RPMI7951 (cell line): ENCODE results near the gene PRIM2. TPM values are rescaled to one million over a fixed set of nuclear protein-coding genes. Genes with fewer than 3 reads are reported as not detected.
"Not testable (repeated sequence)": the region's sequence is repeated elsewhere in the genome, so short reads cannot be mapped to it uniquely, and the experiment has no call there.

Experiments used
- DNase-seq: peaks from one replicate; pipeline ENCODE4 v3.0.0-alpha.2; 2012; ENCODE audit warnings: low read depth
- total RNA-seq: library from RNA; depleted of rRNA; stranded (reverse); fragments of >200 nt; shearing (Covaris generic); gene quantifications from 2 replicates; pipeline ENCODE4 v1.2.3, GENCODE V29; 2014

Gene PRIM2
- total RNA-seq, 1 experiment from 2014 or later, result 60.8 TPM

DNA sequence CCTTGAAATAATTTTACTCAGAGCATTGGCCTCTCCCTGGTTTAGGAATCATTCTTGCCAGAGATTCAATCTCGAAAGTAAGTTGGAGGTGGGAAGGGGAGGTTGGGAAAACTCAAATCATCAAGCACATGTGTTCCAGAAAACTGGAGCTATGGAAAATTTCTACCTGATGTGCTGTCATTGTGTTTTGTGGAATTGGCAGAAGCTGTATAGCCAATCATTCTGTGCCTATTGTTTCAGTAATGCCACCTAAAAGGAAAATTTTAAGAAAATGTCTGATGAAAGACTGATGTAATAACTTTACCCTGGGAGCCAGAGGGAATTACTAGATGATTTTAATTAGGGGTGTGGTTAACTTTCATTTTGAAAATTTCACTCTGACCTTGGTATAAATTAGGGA is 187.8 kb downstream of the PRIM2 start:
- DNase-seq, result not testable (repeated sequence)

DNA sequence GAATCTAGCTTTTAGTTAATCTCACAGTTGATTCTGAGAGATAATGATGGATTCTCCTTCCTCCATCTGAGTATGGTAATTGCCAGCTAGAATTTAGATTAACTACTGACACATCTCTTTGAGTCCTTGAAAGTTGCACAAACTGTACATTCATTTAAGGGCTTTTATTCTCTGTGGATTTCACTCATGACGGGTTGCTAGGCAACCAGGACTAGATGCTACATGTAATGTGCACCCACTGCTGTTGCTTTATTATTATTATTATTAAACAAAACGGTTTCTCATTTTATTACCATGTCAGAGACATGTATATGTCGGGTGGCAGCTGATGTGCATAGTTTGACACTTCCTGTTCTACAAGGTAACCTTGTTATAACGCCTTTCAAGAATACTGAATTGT is 193.0 kb downstream of the PRIM2 start:
- DNase-seq, result not testable (repeated sequence)

DNA sequence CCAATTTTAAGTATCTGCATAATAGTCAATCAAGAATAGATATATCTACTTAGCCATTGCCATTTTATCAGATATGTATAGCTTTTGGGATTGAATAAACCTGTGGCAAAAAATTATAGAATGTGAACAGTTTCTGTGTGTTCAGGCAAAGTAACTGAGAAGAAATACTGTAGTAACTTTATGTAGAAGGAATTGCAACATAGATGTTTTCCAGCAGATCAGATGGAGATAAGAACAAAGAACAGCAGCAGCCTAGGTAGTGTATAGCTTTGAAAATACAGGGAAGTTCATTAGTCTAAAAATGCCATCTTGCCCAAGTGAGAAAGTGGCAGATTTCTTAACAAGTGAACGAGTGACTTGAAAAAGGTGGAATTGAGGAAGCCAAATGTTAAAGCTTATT is 197.7 kb downstream of the PRIM2 start:
- not testable (repeated sequence) for DNase-seq

DNA sequence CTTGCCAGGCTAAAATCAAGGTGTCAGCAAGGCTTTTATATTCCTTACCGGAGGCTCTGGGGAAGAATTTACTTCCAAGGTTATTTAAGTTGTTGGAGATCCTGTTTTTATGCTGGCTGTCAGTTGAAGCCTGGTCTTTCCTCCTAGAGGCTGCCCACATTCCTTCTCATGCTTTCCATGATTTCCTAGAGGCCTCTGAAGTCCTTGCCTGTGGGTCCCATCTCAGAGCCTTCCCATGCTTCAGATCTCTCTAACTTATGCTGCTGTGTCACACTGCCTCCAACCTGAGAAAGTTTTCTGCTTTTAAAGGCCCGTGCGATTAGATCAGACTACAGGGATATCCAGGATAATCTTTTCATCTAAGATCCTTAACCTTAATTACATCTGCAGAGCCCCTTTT is 198.4 kb downstream of the PRIM2 start:
- not testable (repeated sequence) for DNase-seq

DNA sequence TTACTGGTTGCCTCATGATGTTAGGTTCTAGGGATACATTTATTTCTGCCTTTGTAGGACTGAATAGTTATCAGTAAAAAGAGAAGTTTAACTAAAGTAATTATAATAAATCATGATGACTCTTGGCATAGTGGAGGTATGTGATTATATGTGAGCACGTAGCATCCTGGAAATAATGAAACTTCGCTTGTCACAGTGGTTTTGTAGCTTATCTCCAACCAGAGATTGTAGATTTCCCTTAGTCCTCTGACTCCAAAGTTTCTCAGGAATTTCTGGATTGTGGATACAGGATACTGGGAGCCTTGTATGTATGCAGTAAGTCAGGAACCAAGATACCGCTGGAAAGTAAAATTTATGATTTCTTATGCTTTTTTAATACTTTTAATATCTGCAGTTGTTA is 199.3 kb downstream of the PRIM2 start:
- not testable (repeated sequence) for DNase-seq

DNA sequence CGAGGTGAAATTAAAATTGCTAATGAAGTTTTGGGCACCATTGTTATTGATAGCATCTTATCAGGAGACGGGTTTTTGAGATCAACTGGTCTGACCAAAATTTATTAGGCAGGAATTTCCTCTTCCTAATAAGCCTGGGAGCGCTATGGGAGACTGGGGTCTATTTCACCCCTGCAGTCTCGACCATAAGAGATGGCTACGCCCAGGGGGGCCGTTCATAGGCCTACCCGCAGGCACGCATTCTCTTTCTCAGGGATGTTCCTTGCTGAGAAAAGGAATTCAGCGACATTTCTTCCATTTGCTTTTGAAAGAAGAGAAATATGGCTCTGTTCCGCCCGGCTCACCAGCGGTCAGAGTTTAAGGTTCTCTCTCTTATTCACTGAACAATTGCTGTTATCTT is 201.8 kb downstream of the PRIM2 start:
- not testable (repeated sequence) for DNase-seq

DNA sequence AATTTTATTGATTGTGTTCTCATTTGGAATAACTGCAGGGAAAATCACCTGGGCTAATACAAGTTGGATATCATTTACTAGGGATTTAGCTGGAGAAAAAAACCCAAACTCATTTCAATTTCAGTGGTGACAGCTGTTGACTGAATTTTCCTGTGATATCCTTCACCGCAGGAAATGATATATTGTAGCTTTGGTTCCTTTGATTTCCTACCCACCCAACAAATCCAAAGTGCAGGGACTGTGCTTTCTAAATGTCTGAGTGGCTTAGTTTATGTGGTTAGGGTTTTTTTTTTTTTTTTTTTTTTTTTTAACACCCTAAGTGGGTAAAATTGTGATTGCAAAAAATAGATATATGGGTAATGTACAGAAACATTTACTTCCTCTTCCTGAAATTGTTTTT is 203.7 kb downstream of the PRIM2 start:
- not testable (repeated sequence) for DNase-seq

DNA sequence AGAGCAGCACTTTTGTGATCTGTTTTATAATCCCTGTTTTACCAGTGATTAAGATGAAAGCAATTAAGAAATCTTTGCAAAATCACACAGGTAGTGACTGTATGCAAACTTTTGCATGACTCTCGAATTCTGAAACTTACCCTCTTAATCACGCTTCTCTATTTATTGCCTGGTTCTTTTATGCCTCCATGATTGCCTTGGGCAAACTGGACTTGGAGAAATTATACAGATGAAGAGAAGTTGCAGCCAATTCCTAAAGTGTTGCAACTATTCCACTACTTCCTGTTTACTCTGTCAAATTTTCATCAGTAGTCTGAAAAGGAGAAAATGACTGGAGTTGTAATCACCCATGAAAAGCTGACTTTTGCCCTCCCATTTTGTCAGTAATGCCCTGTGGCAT is 205.8 kb downstream of the PRIM2 start:
- peak; percentile 14 for DNase-seq

DNA sequence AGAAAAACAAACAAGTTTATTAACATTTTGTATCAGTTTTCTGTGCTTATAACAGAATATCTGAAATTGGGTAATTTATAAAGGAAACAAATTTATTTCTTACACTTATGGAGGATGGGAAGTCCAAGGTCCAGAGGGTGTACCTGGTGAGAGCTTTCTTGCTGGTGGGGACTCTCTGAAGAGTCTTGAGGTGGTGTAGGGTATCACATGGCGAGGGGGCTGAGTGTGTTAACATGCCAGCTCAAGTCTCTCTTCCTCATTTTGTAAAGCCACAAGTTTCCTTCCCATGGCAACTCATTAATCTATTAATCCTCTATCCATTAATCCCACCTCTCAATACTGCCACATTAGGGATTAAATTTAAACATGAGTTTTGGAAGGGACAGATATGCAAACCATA is 212.3 kb downstream of the PRIM2 start:
- not testable (repeated sequence) for DNase-seq

DNA sequence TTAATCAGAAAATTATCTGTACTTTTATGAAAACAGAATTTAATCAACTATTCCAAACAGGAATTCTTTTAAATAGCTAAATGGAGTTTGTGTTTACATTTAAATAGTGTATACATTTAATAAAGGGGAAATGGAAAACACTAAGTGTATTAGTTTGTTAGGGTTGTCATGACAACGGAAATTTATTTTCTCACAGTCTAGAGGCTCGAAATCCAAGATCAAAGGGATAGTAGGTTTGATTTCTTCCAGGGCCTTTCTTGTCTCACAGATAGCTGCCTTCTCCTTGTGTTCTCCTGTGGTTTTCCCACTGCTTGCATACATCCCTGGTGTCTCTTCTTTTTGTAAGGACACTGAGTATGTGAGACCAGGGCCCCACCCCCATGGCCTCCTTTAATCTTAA is 215.2 kb downstream of the PRIM2 start:
- DNase-seq, result not testable (repeated sequence)

DNA sequence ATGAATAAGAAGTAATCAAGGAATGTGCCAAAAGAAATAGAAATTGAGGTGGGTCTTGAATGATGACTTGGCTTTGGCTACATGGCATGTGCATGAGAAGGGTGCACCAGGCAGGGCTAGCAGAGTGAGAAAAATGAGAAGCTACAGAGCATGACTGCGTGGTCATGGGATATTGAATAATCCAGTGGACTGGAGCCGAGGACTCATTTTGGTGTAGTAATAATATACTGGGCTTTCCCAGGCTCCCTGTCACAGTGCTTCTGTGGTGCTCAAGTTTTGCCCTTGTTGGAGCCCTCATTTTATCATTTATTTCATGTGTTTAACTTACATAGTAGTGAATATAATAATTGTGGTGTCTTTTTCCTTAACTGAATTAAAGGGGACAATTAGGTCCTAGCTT is 217.7 kb downstream of the PRIM2 start:
- DNase-seq, result not testable (repeated sequence)

DNA sequence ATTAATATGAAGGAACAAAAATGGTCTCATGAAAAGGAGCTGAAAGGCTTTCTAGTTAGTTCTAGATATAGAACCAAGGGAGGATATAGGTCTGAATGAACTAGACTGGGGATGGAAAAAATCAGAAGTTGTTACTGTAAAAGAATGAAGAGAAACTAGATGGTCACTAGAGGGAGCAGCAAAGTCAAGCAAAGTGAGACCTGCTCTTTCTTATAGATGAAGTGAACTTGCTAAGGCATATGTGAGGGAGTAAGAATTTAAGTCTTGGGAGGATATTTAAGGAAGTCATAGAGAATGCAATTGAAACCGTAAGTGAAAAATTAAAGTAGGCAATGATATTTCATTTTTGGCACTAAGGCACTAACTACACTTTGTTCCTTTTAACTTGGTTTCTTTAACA is 218.6 kb downstream of the PRIM2 start:
- DNase-seq, result peak; percentile 22

DNA sequence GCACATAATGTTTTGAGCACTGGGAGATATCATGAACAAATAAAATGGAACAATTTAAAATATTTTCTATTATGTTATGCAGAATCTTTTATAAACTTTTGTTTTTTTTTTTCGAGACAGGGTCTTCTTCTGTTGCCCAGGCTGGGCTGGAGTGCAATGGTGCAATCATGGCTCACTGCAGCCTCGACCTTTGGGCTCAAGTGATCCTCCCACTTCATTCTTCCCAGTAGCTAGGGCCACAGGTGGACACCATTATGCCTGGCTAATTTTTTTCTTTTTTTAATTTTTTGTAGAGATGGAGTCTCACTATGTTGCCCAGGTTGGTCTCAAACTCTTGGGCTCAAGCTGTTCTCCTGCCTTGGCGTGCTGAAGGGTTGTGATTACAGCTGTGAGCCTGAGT is 220.5 kb downstream of the PRIM2 start:
- DNase-seq, result not testable (repeated sequence)

DNA sequence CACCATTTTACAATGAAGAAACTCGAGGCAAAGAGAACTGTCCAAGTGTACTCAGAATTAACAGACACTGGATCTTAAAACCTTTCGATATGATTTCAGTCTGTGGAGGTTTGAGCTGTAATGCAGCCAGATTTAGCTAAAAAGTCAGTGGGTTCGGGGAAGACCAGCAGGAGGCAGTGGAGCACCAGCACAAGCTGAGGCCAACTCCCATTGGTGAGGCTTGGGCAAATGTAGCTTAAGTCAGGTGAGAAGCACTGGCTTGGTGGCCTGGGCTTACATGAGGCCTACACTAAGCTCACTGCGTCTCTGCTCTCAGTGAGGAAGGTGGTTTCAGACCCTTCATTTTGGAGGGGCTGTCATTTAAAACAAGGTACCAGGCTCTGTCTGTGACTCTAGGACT is 234.5 kb downstream of the PRIM2 start:
- DNase-seq, result not testable (repeated sequence)

DNA sequence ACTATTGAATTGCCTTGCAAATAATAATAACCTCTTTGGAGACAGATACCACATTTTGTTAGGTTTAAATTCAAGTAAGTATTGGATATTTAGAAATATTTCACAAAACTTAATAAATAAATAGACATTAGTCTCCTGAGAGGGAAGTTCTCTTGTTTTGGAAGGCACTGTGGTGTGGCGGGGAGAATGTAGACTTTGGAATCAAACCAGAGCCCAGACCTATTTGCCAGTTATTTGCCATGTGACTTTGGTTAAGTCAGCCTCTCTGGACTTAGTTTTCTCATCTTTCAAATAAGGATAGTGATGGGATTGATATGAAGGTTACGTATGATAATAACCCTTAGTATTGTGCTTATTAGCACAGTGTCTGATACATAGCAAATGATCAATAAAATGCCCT is 240.4 kb downstream of the PRIM2 start:
- not testable (repeated sequence) for DNase-seq

DNA sequence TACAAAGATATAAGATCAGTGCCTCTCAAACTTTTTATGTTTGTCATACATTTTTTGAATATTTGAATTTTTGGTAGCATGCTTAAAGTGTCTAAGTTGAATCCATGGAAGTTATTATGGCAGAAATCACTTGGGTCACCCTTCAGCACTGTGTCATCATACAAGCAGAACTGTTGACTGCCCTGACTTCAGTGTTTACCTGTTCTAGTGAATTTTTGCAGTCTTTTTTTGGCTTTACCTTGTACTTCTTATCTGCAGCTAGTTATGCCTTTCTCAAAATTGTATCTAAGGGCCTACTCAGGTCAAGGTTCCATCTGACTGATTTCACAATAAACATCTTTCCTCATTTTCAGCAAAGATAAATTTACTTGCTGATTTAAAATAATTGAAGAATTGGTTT is 241.7 kb downstream of the PRIM2 start:
- not testable (repeated sequence) for DNase-seq

DNA sequence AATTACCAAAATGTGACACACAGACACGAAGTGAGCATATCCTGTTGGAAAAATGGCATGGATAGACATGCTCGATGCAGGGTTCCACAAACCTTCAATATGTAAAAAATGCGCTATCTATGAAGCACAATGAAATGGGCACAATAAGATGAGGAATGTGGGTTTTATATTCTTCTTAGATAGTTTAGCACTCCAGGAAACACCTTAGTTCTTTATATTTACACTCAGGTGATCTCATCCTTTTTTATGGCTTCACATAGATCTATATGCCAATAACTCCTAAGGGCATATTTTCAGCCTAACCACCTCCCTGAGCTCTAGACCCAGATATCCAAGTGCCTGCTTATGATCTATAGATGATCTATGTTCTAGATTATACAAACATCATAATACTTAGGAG is 244.8 kb downstream of the PRIM2 start:
- not testable (repeated sequence) for DNase-seq

DNA sequence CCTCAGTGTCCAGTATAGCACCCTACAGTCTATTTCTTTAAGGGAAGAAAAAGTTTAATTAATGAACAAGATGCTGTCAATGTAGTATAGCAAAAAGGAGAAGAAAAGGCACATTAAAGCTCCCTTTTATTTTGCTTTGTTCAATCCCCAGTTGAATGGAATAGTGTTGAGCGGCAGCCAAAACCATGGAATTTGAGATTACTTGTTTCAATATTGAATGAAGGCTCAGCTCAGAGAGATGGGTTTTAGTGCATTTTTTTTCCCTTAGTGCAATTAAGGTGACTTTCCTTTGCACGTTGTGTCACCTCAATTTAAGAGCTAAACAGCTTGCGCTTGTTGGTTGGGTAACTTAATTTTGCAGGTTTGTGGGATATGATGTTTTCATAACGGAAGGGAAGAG is 254.7 kb downstream of the PRIM2 start:
- not testable (repeated sequence) for DNase-seq

DNA sequence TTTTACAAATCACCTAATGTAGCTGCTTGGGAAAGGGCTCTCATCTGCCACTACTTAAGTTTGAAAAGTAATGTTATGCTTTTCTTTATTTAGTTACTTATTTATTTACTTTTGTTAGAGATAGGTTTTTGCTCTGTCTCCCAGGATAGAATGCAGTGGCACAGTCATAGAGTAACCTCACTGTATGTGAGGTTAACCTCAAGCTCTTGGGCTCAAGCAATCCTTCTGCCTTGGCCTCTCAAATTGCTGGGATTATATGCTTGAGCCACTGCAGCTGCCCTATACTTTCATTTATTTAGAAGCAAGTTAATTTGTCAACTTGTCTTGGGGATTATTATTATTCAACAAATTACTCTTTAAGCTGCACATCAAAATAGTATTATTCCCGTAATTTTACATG is 255.4 kb downstream of the PRIM2 start:
- not testable (repeated sequence) for DNase-seq

DNA sequence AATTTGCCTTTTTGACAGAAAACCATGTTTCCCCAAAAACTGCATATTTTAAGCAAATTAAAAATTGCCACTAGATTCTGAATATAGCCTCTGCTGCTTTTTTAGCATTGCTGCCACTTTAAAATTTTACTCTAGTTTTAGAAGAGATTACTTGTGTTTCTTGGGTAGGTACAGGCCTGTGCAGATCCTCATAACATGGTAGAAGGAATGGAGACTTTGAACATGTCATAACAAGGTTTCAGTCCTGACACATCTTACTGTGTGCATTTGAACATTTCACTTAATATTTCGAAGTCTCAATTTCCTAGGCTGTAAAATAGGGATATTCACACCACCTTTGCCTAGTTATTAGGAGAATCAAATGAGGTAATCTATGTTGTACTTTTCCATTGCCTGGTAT is 259.6 kb downstream of the PRIM2 start:
- not testable (repeated sequence) for DNase-seq

DNA sequence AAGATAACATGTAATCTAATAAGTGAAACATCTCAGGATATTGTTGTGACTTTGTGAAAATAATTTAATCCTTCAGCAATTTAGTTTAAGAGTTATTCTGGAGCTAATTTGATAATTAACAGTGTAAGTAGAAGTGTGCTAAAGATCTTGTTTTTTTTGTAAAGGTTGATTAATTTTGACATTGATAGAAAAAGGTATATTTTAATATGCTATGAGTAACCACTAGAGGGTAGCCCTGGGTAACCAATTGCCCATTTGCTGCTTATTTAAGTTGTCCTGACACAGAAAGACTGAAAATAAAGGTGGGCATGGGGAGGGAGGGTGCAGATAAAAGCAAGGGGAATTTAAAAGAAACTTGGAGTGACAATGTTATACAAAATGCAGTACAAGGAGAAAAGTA is 262.1 kb downstream of the PRIM2 start:
- DNase-seq, result not testable (repeated sequence)

DNA sequence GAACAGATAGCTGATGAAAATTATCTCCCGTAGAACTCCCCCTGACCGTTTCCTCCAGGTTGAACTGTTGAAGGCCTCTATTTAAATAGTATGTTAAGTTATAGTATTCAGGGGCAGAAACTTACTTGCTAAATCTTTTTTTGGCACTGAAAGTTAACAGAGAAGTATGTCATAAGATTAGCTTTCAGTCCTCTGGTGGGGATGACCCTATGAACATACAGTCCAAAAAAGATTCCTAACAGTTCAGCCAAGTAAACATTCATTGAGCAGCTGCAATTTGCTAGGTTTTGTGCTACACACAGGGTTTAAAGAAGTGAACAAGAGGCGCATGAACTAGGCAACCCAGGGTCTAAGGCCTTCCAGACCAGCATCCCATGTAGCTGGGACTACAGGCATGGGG is 264.2 kb downstream of the PRIM2 start:
- not testable (repeated sequence) for DNase-seq

DNA sequence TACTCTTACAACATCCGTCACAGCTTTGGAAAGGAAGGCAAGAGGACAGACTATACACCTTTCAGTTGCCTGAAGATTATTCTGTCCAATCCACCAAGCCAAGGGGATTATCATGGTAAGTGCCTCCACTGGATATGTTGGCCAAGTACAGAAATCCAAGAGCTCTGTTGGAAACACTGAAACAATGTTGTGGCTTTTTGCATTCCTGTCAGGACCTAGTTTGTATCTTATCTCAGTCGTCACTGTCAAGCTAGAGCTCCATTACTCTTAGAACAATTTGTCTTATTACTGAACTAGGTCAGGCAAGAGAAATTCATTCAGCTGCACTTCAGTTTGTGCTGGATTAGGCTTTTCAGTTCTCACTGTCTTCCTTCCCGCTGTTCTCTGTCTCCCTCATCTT is 283.7 kb downstream of the PRIM2 start:
- DNase-seq, result not testable (repeated sequence)

DNA sequence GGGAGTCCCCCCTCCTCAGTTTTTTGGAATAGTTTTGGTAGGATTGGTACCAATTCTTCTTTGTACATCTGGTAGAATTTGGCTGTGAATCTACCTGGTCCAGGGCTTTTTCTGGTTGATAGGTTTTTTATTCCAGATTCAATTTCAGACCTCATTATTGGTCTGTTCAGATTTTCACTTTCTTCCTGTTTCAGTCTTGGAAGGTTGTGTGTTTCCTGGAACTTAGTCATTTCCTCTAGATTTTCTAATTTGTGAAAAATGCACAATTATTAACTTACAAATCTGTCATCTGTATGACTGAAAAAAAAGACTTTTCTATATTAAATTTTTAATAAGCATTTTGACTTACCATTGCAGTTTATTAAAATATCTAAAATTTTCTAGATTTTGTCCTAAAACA is 287.9 kb downstream of the PRIM2 start:
- DNase-seq, result not testable (repeated sequence)

DNA sequence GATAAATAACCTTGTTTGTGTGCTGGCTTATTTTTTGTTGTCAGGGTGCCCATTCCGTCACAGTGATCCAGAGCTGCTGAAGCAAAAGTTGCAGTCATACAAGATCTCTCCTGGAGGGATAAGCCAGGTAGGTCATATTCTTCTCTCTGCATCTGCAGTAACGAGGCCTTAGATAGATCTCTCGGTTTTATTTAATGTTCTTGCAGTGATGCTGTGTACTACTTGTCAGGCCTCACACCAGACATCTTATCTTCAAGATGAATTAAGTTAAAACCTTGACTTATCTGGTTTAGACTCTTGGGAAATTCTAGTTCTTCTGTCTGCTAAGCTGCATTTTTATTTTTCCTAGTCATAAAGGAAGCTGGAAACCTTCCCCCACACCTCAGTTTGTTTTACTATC is 288.9 kb downstream of the PRIM2 start:
- not testable (repeated sequence) for DNase-seq
